ENCODE measurements around the gene UBE2S.
A peak's percentile ranks its signal among the peaks of the same experiment; 100 is the strongest.
"Not testable (repeated sequence)": the region's sequence is repeated elsewhere in the genome, so short reads cannot be mapped to it uniquely, and the experiment has no call there.

UBE2S gene

DNA sequence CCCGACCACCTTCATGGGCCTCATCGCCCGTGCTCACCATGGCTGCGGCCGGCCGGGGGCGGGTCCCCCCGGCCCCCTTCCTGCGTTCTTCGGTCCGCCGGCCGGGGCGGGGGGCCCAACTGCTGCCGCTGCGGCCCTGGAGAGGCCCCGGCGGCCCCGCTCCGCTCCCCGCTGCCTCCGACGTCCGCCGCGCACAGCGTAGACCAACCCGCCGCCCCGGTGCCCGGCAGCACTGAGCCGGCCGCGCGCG lies at the start of gene UBE2S:
TSS of gene UBE2S (minus strand) at position 239 of the 250 bp plus-strand sequence. CDS start at position 40, 199 bp downstream.
- not testable (repeated sequence) for DNase-seq

- no peak for DNase-seq
These were observed 48.8 kb upstream of the UBE2S start for GRCh38 chr19:55456347-55456746.

DNA sequence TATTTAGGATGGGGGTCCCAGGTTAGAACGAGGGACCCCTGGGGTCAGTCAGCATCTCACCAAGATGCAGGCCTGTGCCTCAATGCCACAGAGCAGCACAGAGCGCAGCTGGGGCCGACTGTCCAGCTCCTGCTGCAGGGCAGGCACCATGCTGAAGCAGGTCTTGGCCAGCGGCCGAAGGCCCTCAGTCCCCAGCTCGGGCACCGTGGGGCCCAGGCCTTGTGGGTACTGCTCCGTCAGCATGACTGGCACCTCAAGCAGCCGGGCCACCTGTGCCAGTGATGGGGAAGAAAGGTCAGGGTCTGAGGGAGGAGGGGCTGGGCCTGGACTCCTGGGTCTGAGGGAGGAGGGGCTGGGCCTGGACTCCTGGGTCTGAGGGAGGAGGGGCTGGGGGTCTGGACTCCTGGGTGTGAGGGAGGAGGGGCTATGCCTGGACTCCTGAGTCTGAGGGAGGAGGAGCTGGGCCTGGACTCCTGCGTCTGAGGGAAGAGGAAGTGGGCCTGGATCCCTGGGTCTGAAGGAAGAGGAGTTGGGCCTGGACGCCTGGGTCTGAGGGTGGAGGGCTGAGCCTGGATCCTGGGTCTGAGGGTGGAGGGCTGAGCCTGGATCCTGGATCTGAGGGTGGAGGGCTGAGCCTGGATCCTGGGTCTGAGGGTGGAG lies 48.1 kb upstream of the UBE2S start:
- DNase-seq: no peak

DNA sequence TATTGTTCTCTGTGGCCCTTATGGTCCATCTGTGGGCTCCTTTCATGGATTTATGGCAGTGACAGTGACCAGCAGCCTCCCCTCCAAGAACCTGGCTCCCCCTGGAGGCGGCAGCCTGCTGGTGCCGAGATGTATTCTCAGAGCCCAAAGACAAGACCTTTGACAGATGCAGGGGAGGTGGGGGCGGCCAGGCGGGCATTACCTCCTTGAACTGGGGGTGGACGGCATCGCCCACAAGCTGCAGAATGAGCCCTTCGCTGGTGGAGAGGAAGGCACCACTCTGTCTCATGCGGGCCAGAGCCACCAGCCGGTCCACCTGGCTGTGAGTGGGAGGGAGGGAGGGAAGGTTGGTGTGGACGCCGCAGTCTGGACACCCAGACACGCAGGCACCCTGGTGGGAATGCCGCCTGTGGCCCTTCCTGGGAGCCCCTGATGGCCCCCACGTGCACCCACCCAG lies 47.2 kb upstream of the UBE2S start:
- DNase-seq: peak; percentile 22

DNA sequence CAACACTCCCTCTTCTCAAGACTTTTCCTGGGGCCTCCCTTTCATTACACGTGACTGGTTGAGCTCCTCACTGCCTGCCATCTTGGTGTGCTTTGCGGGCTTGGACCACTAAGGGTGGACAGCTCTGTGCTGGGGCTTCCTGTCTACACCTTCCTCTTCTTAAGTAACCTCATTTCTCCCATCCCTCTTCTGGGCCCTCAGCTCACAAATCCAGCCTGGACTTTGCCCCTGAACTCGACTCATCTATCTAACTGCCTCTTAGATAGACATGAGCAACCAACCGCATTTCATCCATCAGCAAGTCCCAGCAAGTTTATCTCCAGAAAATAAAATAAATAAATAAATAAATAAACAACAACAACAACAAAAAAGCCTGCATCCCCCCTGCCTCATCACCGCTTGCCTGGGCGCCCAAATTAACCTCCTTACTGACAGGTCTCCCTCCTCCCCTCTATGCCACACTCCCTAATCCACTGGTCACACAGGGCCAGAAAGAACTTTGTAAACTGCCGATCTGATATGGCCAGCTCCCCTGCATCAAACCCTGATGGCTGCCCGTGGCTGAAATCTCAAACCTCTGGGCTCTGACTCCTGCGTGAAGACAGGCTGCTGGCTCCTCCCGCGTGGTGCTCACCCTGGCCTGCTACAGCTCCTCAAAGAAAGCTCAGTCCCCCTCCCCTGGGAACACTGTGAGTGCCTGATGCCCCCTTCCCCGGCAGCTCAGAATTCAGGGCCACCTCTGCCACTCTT lies 46.1 kb upstream of the UBE2S start:
- DNase-seq: no peak

DNA sequence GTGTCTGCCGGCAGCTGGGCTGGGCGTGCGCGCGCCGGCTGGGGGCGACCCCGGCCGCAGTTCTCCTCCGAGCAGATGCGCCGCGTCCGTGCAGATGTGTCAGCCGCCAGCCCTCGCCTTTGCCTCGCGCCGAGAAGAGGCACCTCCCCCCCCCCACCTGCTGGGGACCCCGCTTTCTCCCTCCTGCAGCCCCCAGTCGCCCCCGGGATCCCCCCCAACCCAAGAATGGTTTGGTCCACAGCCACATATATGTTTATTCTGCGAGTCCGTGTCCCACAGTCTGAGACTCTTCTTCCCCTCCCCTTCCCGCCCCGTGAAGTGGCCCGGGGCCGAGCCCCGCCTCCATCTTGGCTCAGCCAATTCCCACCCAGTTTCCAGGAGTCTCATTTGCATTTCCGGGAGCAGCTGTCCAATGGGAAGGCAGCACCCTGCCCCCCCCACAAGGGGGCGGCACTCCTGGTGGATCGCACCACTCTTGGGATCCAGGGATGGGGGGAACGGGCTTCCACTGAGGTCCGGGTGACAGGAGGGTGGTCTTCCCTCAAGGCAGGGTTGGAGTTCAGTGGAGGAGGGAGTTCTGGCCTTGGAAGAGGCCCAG lies 45.3 kb upstream of the UBE2S start:
- DNase-seq: peak; percentile 85

- peak; percentile 59 for DNase-seq
These were observed 44.6 kb upstream of the UBE2S start for GRCh38 chr19:55451965-55452748.

GRCh38 chr19:55451163-55451964 lies 43.8 kb upstream of the UBE2S start:
- no peak for DNase-seq

DNA sequence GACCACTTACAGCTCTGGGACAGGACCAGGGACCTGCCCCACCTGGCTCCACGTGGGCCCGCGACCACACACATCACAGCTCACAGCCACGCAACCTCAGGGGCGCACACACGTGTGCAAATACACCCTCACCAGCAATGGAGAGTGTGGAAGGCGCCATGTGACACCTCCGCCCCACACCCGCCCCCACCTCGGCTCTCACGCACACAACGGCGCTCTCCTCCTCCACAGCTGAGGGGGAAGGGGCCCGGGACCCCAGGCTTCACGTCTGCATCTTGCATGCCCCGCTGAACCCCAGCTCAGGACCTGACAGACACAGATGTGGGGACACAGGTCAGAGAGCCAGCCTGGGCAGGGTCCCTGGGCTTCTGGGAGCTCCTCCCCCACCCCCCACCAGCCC lies 41.9 kb upstream of the UBE2S start:
- no peak for DNase-seq

- not testable (repeated sequence) for DNase-seq
These were observed 40.5 kb upstream of the UBE2S start for GRCh38 chr19:55448175-55448490.

DNA sequence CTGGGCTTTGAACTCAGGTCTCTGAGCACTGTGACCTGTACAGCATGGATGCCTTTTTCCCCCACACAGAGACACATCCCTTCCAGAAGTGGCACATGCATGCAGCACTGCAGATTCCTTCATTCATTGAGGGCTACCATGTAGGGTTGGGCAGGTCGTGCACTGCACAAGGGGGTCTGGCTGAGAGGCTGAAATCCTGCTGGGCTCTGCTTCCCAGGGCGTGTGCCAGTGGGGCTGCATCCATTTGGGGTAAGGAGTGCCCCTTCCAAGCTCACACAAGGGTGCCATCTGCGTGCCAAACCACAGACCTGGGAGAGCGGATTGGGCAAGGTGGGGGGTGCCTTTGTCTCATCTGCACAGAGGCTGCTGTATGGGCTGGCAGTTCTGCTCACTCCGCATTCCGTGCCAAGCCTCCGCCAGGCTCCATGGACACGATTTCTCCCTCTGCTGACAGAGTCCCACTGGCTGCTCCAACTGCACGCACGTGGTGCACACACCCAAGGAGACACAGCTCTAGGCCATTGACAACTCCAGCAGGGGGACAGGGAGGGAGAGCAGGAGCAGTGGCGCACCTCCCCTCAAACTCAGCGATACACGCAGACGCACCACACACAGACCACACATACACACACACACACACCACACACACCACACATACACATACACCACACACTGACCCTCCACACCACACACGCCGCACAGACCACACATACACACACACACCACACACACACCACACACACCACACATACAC lies 40.0 kb upstream of the UBE2S start:
- DNase-seq: peak; percentile 53

DNA sequence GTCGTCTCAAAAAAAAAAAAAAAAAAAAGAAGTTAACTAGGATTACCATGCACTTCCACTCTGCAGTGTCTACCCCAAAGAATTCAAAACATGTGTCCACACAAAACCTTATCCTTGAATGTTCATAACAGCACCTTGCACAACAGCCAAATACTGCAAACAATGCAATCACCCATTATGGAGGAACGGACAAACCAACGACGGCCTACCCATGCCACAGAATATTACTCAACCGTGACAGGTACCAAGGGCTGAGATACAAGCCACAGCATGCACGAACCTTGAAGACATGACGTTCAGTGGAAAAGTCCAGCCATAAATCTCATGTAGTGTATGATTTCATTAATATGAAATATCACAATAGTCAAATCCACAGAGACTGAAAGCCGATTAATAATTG lies 38.5 kb upstream of the UBE2S start:
- DNase-seq: no peak

GRCh38 chr19:55444646-55445045 lies 37.1 kb upstream of the UBE2S start:
- DNase-seq: no peak

GRCh38 chr19:55443824-55444480 lies 36.4 kb upstream of the UBE2S start:
- DNase-seq: no peak

- no peak for DNase-seq
These were observed 35.6 kb upstream of the UBE2S start, which contains the start of gene SHISA7 for GRCh38 chr19:55443045-55443823. TSS of gene SHISA7 (minus strand) at chr19:55443300. CDS start at chr19:55442863, 437 bp downstream.

DNA sequence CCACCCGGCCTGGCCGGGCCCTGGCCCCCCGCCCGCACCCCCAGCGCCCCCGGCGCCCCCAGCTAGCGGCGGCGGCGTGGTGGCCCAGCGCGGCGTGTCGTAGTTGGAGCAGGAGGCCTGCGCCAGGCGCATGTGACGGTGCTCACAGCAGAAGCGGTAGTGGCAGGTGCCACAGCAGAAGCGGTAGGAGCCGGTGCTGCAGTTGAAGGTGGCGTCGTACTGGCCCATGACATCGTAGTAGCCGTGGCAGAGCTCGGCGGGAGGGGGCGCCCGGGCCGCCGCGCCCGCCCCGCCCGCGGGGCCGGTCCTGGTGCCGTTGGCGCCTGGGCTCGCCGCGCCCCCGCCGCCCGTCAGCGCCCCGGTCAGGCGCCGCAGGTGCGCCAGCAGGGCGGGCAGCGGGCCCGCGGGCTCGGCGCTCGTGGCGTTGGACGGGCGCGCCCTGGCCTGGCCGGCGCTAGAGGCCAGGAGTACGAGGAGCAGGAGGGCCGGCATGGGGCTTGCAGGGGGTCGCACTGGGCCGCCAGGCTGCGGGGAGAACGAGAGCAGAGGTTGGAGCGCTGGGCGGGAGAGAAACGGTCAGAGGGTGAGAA lies 34.9 kb upstream of the UBE2S start:
- DNase-seq: peak; percentile 15

DNA sequence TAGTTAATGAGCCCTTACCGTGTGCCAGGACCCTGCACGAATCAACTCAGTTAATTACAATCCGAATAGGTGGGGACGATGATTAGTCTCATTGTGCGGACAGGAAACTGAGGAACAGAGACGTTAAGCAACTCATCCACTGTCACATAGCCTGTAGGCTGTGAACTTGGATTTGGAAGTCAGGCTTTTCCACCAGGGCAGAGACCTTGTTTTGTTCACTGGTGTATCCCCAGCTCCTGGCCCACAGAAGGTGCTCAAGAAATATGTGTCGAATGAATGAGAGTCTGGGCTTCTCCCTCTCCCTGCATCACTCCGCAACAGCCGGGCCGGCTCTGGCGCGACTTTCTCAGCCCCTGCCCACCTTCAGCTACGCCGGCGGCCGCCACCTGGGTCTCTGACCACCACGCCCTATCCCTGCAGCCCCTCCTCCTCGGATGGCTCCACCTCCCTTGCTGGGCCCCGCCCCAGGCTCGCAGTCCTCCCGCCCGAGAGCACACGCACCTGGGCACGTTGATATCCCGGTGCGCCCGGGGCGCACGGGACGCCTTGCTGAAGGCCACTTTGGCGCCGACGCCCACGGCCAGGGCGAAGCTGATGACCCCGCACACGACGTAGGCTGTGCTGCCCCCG lies 34.2 kb upstream of the UBE2S start:
- peak; percentile 44 for DNase-seq

DNA sequence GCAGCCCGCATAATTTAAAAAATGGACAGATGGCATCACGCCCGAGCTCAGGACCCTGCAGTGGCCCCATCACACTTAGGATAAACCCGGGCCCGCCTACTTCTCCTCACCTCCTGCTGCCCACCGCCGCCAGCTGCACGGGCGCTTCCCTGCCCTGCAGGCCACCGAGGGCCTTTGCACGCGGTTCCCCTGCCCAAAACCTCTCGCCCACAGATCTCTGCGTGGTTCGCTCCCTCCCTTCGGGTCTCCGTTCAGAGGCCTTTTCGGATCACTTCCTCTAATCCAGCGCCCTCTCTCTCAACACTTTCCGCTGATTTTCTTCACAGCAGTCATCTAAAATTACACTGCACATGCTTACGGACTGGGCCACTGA lies 33.7 kb upstream of the UBE2S start:
- DNase-seq: no peak

DNA sequence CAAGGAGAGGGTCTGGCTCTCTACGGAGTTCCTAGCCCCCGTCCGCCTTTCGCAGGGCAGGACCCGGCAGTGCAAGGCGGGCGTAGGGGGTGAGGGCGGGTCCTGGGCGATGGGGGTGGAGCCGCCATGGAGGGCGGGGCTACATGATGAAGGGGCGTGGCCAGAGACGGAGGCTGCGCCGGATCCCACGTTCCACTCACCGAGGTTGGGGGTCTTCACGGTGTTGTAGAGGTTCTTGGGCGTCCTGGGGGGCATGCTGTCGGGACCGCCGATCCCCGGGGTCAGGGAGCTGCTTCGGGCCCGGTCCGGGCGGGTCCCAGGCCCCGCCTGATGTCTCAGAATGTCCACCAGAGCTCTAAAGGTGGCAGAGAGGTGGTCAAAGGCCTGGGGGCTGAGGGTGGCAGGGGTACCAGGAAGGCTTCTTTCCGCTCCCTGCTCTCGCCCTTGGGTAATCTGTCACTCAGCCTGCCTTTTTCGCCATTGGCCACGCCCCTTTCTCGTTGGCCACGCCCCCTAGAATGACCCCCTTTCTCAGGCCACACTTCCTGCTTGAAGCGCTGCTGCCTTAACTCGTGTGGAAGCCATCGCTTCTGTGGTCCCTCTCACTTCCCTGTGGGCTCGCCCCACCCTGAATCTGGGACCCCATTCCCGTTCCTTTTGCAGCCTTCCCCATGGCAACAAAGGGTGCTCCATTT lies 33.0 kb upstream of the UBE2S start:
- DNase-seq: peak; percentile 15
